Measurements from ENCODE around the gene ATP1A1. TPM values are rescaled to one million over a fixed set of nuclear protein-coding genes. Genes with fewer than 3 reads are reported as not detected.

Gene ATP1A1
- total and polyA plus RNA-seq, 2 experiments from 2014 or later = 117 to 202 TPM

GRCh38 chr1:116379057-116379630 lies 6.1 kb downstream of the ATP1A1 start:
- Histone ChIP-seq H3K4me2 (no peak overlapping the region), H4K20me1 (replicated peaks; ENCODE audit: insufficient read depth) (peaks cover 63% of the 10 kb centered on the region), H2AFZ (no peak overlapping the region), H3K79me2 (replicated peaks; ENCODE audit: insufficient read depth) (peaks cover 100% of the 10 kb centered on the region), H3K27ac (ENCODE audit: low read depth) (no peak overlapping the region), H3K36me3 (ENCODE audit: insufficient read depth) (0 out of 2 replicates have a peak, but pooled peaks cover 2% of the 10 kb centered on the region), H3F3A (replicated peaks; ENCODE audit: low read depth) (no peaks in the 10 kb centered on the region), H3K4me3 (no peak overlapping the region), H3K27me3 (ENCODE audit: insufficient read depth) (no peaks in the 10 kb centered on the region), H3K4me1 (ENCODE audit: insufficient read depth) (peaks cover 62% of the 10 kb centered on the region), H3K9me2 (ENCODE audit: insufficient read depth) (no peaks in the 10 kb centered on the region)
- Mint-ChIP-seq H3K27me3 (ENCODE audit: insufficient read depth, low read depth, poor library complexity) (peaks cover 4% of the 10 kb centered on the region), H3K4me3 (no peak overlapping the region; the same call in 2 of the 3 replicates), H3K27ac (no peak overlapping the region), H3K9me3 (no peaks in the 10 kb centered on the region), H3K4me1 (peaks cover 76% of the 10 kb centered on the region), H3K36me3 (ENCODE audit: low read depth) (peaks cover 4% of the 10 kb centered on the region; the same call in 2 of the 3 replicates)
- TF ChIP-seq EZH2phosphoT487 (IDR thresholded peaks at IDR 0.05; ENCODE audit: unreplicated experiment) (no peak), ZNF331 (CRISPR knock-in tag; IDR thresholded peaks at IDR 0.05; ENCODE audit: low read depth) (no peak), ZNF114 (CRISPR knock-in tag; IDR thresholded peaks at IDR 0.05) (no peak), REST (IDR thresholded peaks at IDR 0.05; ENCODE audit: unreplicated experiment) (no peak), ETS1 (IDR thresholded peaks at IDR 0.05) (no peak), POLR2AphosphoS5 (IDR thresholded peaks at IDR 0.05; ENCODE audit: low read depth) (no peak), NANOG (IDR thresholded peaks at IDR 0.05; ENCODE audit: borderline replicate concordance) (no peak), CREB1 (CRISPR knock-in tag; IDR thresholded peaks at IDR 0.05; ENCODE audit: low read depth) (no peak), STAT1 (IDR thresholded peaks at IDR 0.05; ENCODE audit: unreplicated experiment) (no peak), CTCF (conservative IDR thresholded peaks at IDR 0.05; ENCODE audit: low read depth in 2 of 2) (no peak), JUNB (IDR thresholded peaks at IDR 0.05; ENCODE audit: unreplicated experiment) (no peak), EZH2 (IDR thresholded peaks at IDR 0.05; ENCODE audit: low read depth, unreplicated experiment) (no peak), ZNF462 (CRISPR knock-in tag; IDR thresholded peaks at IDR 0.05) (no peak)
- DNase-seq (ENCODE audit: low spot score) (no peak), ATAC-seq (peak; percentile 14; the same call in 1 of the 3 replicates)
